ENCODE results near the gene FAM241A.
"Not testable (repeated sequence)": the region's sequence is repeated elsewhere in the genome, so short reads cannot be mapped to it uniquely, and the experiment has no call there.

The FAM241A gene

DNA sequence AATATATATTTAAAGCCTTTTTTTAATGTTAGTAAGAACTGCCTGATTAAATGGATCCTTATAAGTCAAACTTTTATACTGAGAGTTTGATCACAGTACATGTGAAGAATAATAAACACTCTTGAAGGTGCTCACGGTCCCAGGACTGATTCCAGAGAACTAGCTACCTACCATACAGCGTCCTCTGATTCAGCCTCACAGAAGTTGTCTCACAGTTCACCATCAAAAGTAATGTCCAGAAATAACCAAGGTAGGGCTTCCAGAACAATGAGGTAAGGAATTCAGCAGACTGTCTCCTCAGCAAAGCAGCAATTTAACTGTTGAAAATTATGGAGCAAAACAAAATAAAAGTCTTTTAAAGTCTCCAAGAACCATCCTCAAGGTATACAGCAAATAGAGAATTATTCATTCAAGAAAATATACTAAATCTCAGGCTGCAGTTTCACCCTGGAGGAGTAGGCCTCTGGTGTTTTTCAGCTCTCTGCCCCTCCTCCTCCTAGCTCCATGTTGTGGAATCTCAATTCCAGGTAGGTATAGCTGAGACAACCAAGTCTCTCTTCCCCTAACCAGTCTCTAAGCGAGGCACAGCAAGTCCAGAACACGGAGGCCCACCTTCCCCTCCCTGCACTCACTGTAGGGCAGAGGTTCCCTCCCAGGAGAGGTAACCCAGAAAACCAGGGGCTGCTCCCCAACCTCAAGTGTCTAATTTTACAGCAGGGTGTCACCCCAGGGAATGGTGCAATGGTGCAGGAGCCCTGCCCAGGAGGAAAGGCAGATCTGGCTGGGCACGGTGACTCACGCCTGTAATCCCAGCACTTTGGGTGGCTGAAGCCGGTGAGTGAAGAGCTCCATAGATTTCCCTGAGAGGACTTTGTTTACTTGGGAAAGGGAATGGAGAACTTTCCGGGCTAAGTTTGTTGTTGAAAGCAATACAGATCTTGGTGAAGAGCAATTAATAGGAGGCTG lies 28.6 kb downstream of the FAM241A start:
- DNase-seq (ENCODE audit: extremely low read depth, low read depth) = no peak
- TF ChIP-seq, protein P1, sequence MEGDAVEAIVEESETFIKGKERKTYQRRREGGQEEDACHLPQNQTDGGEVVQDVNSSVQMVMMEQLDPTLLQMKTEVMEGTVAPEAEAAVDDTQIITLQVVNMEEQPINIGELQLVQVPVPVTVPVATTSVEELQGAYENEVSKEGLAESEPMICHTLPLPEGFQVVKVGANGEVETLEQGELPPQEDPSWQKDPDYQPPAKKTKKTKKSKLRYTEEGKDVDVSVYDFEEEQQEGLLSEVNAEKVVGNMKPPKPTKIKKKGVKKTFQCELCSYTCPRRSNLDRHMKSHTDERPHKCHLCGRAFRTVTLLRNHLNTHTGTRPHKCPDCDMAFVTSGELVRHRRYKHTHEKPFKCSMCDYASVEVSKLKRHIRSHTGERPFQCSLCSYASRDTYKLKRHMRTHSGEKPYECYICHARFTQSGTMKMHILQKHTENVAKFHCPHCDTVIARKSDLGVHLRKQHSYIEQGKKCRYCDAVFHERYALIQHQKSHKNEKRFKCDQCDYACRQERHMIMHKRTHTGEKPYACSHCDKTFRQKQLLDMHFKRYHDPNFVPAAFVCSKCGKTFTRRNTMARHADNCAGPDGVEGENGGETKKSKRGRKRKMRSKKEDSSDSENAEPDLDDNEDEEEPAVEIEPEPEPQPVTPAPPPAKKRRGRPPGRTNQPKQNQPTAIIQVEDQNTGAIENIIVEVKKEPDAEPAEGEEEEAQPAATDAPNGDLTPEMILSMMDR (IDR thresholded peaks at IDR 0.05; ENCODE audit: low read depth, low read length) = no peak

DNA sequence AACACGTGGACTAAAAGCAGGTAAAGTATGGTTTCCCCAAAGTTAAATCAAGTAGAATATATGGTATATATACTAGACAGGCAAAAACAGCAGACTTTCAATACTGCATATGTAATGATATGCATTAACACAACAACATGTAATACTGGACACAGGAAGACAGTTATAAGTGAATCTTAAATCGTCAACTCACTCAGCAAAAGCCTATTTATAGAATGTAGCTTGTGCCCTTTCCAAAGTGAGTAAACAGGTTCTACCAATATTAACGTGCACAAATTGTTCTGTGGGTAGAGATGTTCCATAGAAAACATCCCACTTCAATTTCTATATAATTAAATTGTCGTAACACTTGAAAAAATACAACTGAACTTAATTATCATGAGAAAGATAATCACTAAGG lies 30.6 kb downstream of the FAM241A start:
- DNase-seq (ENCODE audit: extremely low read depth, low read depth) = no peak
- TF ChIP-seq, protein P1 (IDR thresholded peaks at IDR 0.05; ENCODE audit: low read depth, low read length) = no peak

DNA sequence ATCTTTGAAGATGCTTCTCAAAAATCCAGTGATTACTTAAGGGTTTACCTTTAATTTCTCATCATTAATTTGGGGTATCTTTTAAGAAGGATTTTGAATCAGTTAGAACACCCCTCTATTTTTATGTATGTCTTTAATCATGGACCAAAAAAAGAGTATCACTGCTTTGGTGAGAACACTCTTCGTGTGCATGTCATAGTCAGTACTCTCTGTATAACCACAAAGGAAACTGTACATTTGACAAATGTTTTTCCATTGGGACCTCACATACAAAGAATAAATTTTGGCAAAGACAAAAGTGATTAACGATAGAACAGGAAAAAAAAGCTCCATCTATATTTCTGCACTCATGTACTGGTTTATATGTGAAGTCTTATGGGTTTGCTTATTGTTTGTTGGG lies 31.3 kb downstream of the FAM241A start:
- no peak for DNase-seq (ENCODE audit: extremely low read depth, low read depth)
- TF ChIP-seq, protein P1 (IDR thresholded peaks at IDR 0.05; ENCODE audit: low read depth, low read length) = no peak

DNA sequence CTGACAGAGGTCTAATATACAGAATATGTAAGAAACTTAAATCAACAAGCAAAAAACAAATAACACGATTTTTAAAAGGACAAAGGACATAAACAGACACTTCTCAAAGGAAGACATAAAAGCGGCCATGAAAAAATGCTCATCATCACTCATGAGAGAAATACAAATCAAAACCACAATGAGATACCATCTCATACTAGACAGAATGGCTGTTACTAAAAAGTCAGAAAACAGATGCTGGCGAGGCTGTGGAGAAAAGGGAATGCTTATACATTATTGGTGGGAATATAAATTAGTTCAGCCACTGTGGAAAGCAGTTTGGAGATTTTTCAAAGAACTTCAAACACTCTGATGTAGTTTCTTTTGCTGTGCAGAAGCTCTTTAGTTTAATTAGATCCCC lies 33.5 kb downstream of the FAM241A start:
- not testable (repeated sequence) for DNase-seq (ENCODE audit: extremely low read depth, low read depth)

DNA sequence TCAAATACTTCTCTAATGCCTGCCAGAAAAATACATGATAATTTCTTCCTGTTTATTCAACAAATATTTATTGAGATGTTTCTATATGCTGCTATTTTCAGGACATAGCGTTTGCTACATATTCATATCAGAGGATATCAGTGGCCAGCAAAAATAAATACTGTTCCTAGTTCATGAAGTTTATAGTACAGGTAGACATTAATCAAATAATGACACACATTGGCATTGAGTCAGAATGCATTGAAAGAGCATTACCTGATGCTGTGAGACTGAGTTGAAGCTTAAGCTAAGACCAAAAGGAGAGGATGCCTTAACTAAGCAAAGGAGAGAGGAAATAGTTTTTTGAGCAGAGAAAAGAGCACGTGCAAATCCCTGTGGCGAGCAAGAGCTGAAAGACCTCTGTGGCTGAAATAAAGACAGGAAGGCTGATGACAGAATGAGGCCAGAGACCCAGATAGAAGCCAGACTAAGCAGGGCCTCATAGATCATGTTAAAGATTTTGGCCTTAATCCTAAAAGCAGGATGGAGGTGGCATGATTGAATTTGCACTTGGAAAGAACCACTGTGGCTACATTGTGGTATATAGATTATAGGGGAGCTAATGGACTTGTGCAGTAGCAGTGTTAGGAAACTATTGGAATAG lies 36.2 kb downstream of the FAM241A start:
- TF ChIP-seq, protein P1 (IDR thresholded peaks at IDR 0.05; ENCODE audit: low read depth, low read length) = no peak
- no peak for DNase-seq (ENCODE audit: extremely low read depth, low read depth)

DNA sequence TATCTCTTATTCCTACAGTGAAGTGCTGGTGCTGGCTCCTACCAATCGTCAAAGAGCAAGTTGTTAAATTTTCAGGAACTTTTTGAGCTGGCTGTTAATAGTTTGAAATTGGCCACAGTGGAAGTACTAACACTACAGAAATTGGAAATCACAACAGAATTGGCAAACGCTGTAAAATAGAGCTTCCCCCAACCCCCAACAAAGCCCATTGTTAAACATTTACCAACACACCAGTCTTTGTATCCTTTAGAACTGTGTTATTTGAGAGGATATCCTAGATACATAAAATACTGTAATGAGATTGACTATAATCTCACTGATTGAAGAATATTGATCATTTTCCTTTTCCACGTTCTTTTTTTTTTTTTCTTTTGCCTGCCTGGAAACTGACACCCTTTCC lies 37.4 kb downstream of the FAM241A start:
- TF ChIP-seq, protein P1 (IDR thresholded peaks at IDR 0.05; ENCODE audit: low read depth, low read length) = no peak
- no peak for DNase-seq (ENCODE audit: extremely low read depth, low read depth)

DNA sequence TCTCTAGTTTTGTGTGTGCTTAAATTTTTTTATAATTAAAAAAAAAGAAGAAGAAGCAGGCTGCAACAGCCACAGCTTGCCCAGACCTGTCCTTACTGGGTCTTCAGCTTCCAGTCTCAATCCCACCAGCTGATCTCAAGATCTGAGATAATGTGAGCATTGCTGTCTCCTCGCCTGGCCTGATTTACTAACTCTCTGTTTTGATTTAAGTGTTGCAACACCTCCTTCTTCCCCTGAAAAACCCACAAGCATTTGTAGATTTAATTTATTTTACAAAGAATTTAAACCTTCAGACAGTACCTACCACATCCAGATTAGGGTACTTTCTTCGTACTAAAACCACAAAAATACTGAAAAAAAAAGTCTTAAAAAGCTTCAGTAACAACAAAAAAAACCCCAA lies 38.0 kb downstream of the FAM241A start:
- DNase-seq (ENCODE audit: extremely low read depth, low read depth) = no peak
- TF ChIP-seq, protein P1 (IDR thresholded peaks at IDR 0.05; ENCODE audit: low read depth, low read length) = no peak
